PC-9 (cell line): ENCODE data around the gene TMEM184C. TPM values are rescaled to one million over a fixed set of nuclear protein-coding genes. Genes with fewer than 3 reads are reported as not detected.
A peak's percentile ranks its signal among the peaks of the same experiment; 100 is the strongest.

Experiments
- BruUV-seq: library from RNA; stranded (reverse); fragments of 400-500 nt; replicated peaks from 2 replicates; lab custom pipeline; 2021; lab: Mats Ljungman, UMichigan
- CTCF ChIA-PET: fragments of 300-600 bp; sonication (Branson Sonifier 250); formaldehyde crosslinking; loops from one replicate; lab custom pipeline; 2022; ENCODE audit warnings: antibody characterized with exemption; lab: Charles Lee
- POLR2A ChIA-PET: fragments of 300-600 bp; sonication (Branson Sonifier 250); formaldehyde crosslinking; loops from one replicate; lab custom pipeline; 2022; ENCODE audit warnings: antibody characterized with exemption; ENCODE audit not compliant: unreplicated experiment; lab: Charles Lee
- DNase-seq, 2 experiments: peaks; one replicate each; pipeline versions ENCODE4 v3.0.0 to v3.0.0-alpha.2; 2015 to 2022; ENCODE audit warnings: mixed read lengths in 1 of 2
- H2AFZ ChIP-seq: fragments of 200-600 bp; sonication (generic); 2 replicates; pipeline ENCODE4 v1.8.1; 2017; ENCODE audit warnings: antibody characterized with exemption
- H3F3A ChIP-seq: fragments of 200-600 bp; sonication (generic); 2 replicates; pipeline ENCODE4 v1.8.1; 2017; ENCODE audit warnings: antibody characterized with exemption, mild to moderate bottlenecking, low read depth; ENCODE audit not compliant: insufficient read depth
- H3K27ac ChIP-seq: fragments of 200-600 bp; sonication (generic); 2 replicates; pipeline ENCODE4 v1.6.1; 2016; ENCODE audit warnings: mixed run types
- H3K27me3 ChIP-seq: fragments of 200-600 bp; sonication (generic); 2 replicates; pipeline ENCODE4 v1.6.1; 2016; ENCODE audit warnings: low read depth, mixed run types; ENCODE audit not compliant: insufficient read depth
- H3K36me3 ChIP-seq: fragments of 200-600 bp; sonication (generic); 2 replicates; pipeline ENCODE4 v1.6.1; 2016; ENCODE audit warnings: low read depth, mixed run types
- H3K4me1 ChIP-seq: fragments of 200-600 bp; sonication (generic); replicated peaks from 2 replicates; pipeline ENCODE4 v1.6.1; 2016; ENCODE audit warnings: mixed run types; ENCODE audit not compliant: insufficient read depth
- H3K4me2 ChIP-seq: fragments of 200-600 bp; sonication (generic); 2 replicates; pipeline ENCODE4 v1.6.1; 2017; ENCODE audit warnings: mixed run types
- H3K4me3 ChIP-seq: fragments of 200-600 bp; sonication (generic); 2 replicates; pipeline ENCODE4 v1.6.1; 2016; ENCODE audit warnings: mixed run types
- H3K79me2 ChIP-seq: fragments of 200-600 bp; sonication (generic); 2 replicates; pipeline ENCODE4 v1.6.1; 2017; ENCODE audit warnings: low read depth, mixed run types
- H3K9me2 ChIP-seq: fragments of 200-600 bp; sonication (generic); 2 replicates; pipeline ENCODE4 v1.8.1; 2017; ENCODE audit warnings: mild to moderate bottlenecking; ENCODE audit not compliant: insufficient read depth
- H3K9me3 ChIP-seq: fragments of 200-600 bp; sonication (generic); 2 replicates; pipeline ENCODE4 v1.8.1; 2016; ENCODE audit warnings: low read depth; ENCODE audit not compliant: insufficient read depth
- H4K20me1 ChIP-seq: fragments of 200-600 bp; sonication (generic); 2 replicates; pipeline ENCODE4 v1.8.1; 2017; ENCODE audit not compliant: insufficient read depth
- CTCF ChIP-seq: fragments of 200-600 bp; sonication (generic); conservative IDR thresholded peaks from 2 replicates; pipeline ENCODE4 v1.6.1; 2017; ENCODE audit warnings: mixed run types, antibody characterized with exemption, mild to moderate bottlenecking, moderate library complexity
- EZH2 ChIP-seq: fragments of 200-600 bp; sonication (generic); IDR thresholded peaks from 2 replicates; pipeline ENCODE4 v1.8.0; 2017; ENCODE audit warnings: antibody characterized with exemption, low read depth
- intact Hi-C: fragments of 100-400 bp; cut with micrococcal nuclease; formaldehyde crosslinking; loops from one replicate; pipeline ENCODE4 v1.10.0; 2022; ENCODE audit not compliant: unreplicated experiment
- total RNA-seq: library from RNA; stranded (reverse); gene quantifications from 2 replicates; pipeline ENCODE4 v1.2.3, GENCODE V29; 2021

TMEM184C gene
- total RNA-seq, 1 experiment from 2014 or later = 40.4 TPM

- no peaks in the 10 kb centered on the region for H3F3A ChIP-seq
- peaks cover 24% of the 10 kb centered on the region for H3K4me1 ChIP-seq
- TF ChIP-seq CTCF (no peak), EZH2 (no peak)
- H3K9me3 ChIP-seq = no peaks in the 10 kb centered on the region
- no peaks in the 10 kb centered on the region for H3K9me2 ChIP-seq
- no peak overlapping the region for H3K27ac ChIP-seq
- no peak overlapping the region for H3K4me3 ChIP-seq
- DNase-seq = no peak
- no peak overlapping the region for H2AFZ ChIP-seq
- TSS peak; percentile 39 for BruUV-seq
- H4K20me1 ChIP-seq = no peaks in the 10 kb centered on the region
- intact Hi-C loops = loop anchor here (5.0 kb wide), 1 partner anchor 227 kb away; no protein-coding TSS in a partner anchor
- H3K36me3 ChIP-seq = no peaks in the 10 kb centered on the region
- no peak overlapping the region for H3K4me2 ChIP-seq
- CTCF ChIA-PET = no interaction called here
- H3K27me3 ChIP-seq = no peaks in the 10 kb centered on the region
- POLR2A ChIA-PET = interaction anchor here (0.6 to 0.7 kb wide), 2 partner anchors 53 to 318 kb away, joined by 3 to 5 read pairs; no protein-coding TSS in a partner anchor
- no peaks in the 10 kb centered on the region for H3K79me2 ChIP-seq
Observed at GRCh38 chr4:147599206-147599605, 18.0 kb upstream of the TMEM184C start.

GRCh38 chr4:147599769-147600168 lies 17.4 kb upstream of the TMEM184C start:
- POLR2A ChIA-PET = interaction anchor here (0.6 to 0.7 kb wide), 3 partner anchors 17 to 319 kb away, joined by 3 to 10 read pairs (median 5); no protein-coding TSS in a partner anchor
- Histone ChIP-seq H3K4me2 (no peak overlapping the region), H3K27ac (no peak overlapping the region), H3K27me3 (no peaks in the 10 kb centered on the region), H3K4me1 (peaks cover 24% of the 10 kb centered on the region), H3K79me2 (no peaks in the 10 kb centered on the region), H3K4me3 (no peak overlapping the region), H2AFZ (0 out of 2 replicates have a peak overlapping the region, but pooled peaks have one; percentile 52), H3K9me2 (no peaks in the 10 kb centered on the region), H3K36me3 (no peaks in the 10 kb centered on the region), H3F3A (no peaks in the 10 kb centered on the region), H4K20me1 (no peaks in the 10 kb centered on the region), H3K9me3 (no peaks in the 10 kb centered on the region)
- DNase-seq = peak in 1 of 2 experiments; percentile 13
- intact Hi-C loops = loop anchor here (5.0 kb wide), 1 partner anchor 227 kb away; no protein-coding TSS in a partner anchor
- BruUV-seq = no TSS peak
- no peak for TF ChIP-seq EZH2
- TF ChIP-seq CTCF = no peak
- CTCF ChIA-PET = interaction anchor here (0.6 kb wide), 1 partner anchor 267 kb away, joined by 3 read pairs; no protein-coding TSS in a partner anchor

GRCh38 chr4:147605499-147605898 lies 11.7 kb upstream of the TMEM184C start:
- Histone ChIP-seq H3K9me2 (no peaks in the 10 kb centered on the region), H2AFZ (no peak overlapping the region), H3K4me2 (no peak overlapping the region), H3K4me3 (no peak overlapping the region), H3F3A (no peaks in the 10 kb centered on the region), H3K27me3 (no peaks in the 10 kb centered on the region), H3K36me3 (no peaks in the 10 kb centered on the region), H3K27ac (no peak overlapping the region), H3K4me1 (no peaks in the 10 kb centered on the region), H4K20me1 (no peaks in the 10 kb centered on the region), H3K79me2 (no peaks in the 10 kb centered on the region), H3K9me3 (no peaks in the 10 kb centered on the region)
- ChIA-PET CTCF (no interaction called here), POLR2A (no interaction called here)
- intact Hi-C loops = no loop called here
- DNase-seq = no peak
- BruUV-seq = no TSS peak
- TF ChIP-seq EZH2 (no peak), CTCF (no peak)
